HepG2 (cell line): ENCODE measurements around the gene NISCH. TPM values are rescaled to one million over a fixed set of nuclear protein-coding genes. Genes with fewer than 3 reads are reported as not detected.

Experiments used
- CREM ChIP-seq, 2 experiments: sonication (generic) in 1 of 2; formaldehyde crosslinking in 1 of 2; IDR thresholded peaks; 2 replicates each; pipeline versions ENCODE4 v1.4.0 to v1.6.1; 2016 to 2020; ENCODE audit warnings: antibody characterized with exemption in 1 of 2, mild to moderate bottlenecking in 1 of 2, missing genetic modification reagents in 1 of 2
- GLI4 ChIP-seq: sonication (generic); formaldehyde crosslinking; IDR thresholded peaks from 2 replicates; pipeline ENCODE4 v1.5.1; 2020; ENCODE audit warnings: missing genetic modification reagents, mild to moderate bottlenecking, moderate library complexity, borderline replicate concordance
- GTF3A ChIP-seq: sonication (generic); formaldehyde crosslinking; conservative IDR thresholded peaks from 2 replicates; pipeline ENCODE4 v1.4.0; 2020; ENCODE audit warnings: mild to moderate bottlenecking, missing genetic modification reagents
- IRF2 ChIP-seq: IDR thresholded peaks from 2 replicates; pipeline ENCODE4 v1.6.1; 2018; ENCODE audit warnings: missing genetic modification reagents, missing compliant biosample characterization
- ISX ChIP-seq: sonication (generic); formaldehyde crosslinking; conservative IDR thresholded peaks from 2 replicates; pipeline ENCODE4 v1.5.0; 2020; ENCODE audit warnings: missing genetic modification reagents
- KDM1A ChIP-seq: IDR thresholded peaks from 2 replicates; pipeline ENCODE4 v1.6.1; 2016; ENCODE audit warnings: missing compliant biosample characterization
- SKI ChIP-seq: fragments of 450-650 bp; IDR thresholded peaks from one replicate; pipeline ENCODE4 v1.6.1; 2018; ENCODE audit warnings: mild to moderate bottlenecking; ENCODE audit not compliant: partially characterized antibody
- TOE1 ChIP-seq: sonication (generic); formaldehyde crosslinking; IDR thresholded peaks from 2 replicates; pipeline ENCODE4 v1.4.0; 2020; ENCODE audit warnings: mild to moderate bottlenecking, missing genetic modification reagents
- ZNF775 ChIP-seq: sonication (generic); formaldehyde crosslinking; IDR thresholded peaks from 2 replicates; pipeline ENCODE4 v1.4.0; 2020; ENCODE audit warnings: missing genetic modification reagents, mild to moderate bottlenecking, moderate library complexity, borderline replicate concordance
- ZNF781 ChIP-seq: sonication (generic); formaldehyde crosslinking; IDR thresholded peaks from 2 replicates; pipeline ENCODE4 v1.5.1; 2020; ENCODE audit warnings: borderline replicate concordance, mild to moderate bottlenecking, missing genetic modification reagents; ENCODE audit errors: not compliant biosample characterization
- ZSCAN30 ChIP-seq: sonication (generic); formaldehyde crosslinking; IDR thresholded peaks from 2 replicates; pipeline ENCODE4 v1.5.0; 2020; ENCODE audit warnings: mild to moderate bottlenecking, missing genetic modification reagents
- ZSCAN31 ChIP-seq: sonication (generic); formaldehyde crosslinking; IDR thresholded peaks from 2 replicates; pipeline ENCODE4 v1.5.0; 2020; ENCODE audit warnings: low read depth, mild to moderate bottlenecking, missing genetic modification reagents
- polyA plus RNA-seq, 8 experiments: library from polyadenylated mRNA; depleted of rRNA in 3 of 8; stranded (reverse) in 7 of 8; unstranded in 1 of 8; fragments of >200 nt; fragmentation: Illumina TruSeq in 4 of 8; extraction: Trizol in 4 of 8; gene quantifications; 2 replicates each; pipeline versions ENCODE4 v1.2.1 to v1.2.3, GENCODE V29; 2011 to 2016; ENCODE audit warnings: low read depth in 4 of 8, missing spikeins in 1 of 8, mixed read lengths in 1 of 8; ENCODE audit not compliant: insufficient read depth in 1 of 8
- total RNA-seq, 5 experiments: library from RNA; depleted of rRNA; stranded (reverse); fragments of >200 nt; fragmentation: Illumina TruSeq; extraction: Trizol; gene quantifications; 2 replicates each; pipeline ENCODE4 v1.2.3, GENCODE V29; 2016; ENCODE audit warnings: low read depth in 1 of 5
- TF ChIP-seq, protein P1 (sequence below): sonication (generic); formaldehyde crosslinking; IDR thresholded peaks from 2 replicates; pipeline ENCODE4 v1.4.0; 2020; ENCODE audit warnings: mild to moderate bottlenecking, missing genetic modification reagents
- TF ChIP-seq, protein P2 (sequence below): sonication (generic); formaldehyde crosslinking; IDR thresholded peaks from 2 replicates; pipeline ENCODE4 v1.4.0; 2020; ENCODE audit warnings: missing genetic modification reagents, borderline replicate concordance
- TF ChIP-seq, protein P3 (sequence below): sonication (generic); formaldehyde crosslinking; IDR thresholded peaks from 2 replicates; pipeline ENCODE4 v1.4.0; 2020; ENCODE audit warnings: missing genetic modification reagents
- TF ChIP-seq, protein P4 (sequence below): sonication (generic); formaldehyde crosslinking; conservative IDR thresholded peaks from 2 replicates; pipeline ENCODE4 v1.4.0; 2020; ENCODE audit warnings: missing genetic modification reagents
- TF ChIP-seq, protein P5 (sequence below): sonication (generic); formaldehyde crosslinking; IDR thresholded peaks from 2 replicates; pipeline ENCODE4 v1.9.0; 2021; ENCODE audit warnings: mild to moderate bottlenecking, missing genetic modification reagents

NISCH gene
- total and polyA plus RNA-seq, 2 of the 13 experiments (the other 11 are each of a cell fraction or from before 2014, with no cell fraction given) = 27.0 to 47.6 TPM

DNA sequence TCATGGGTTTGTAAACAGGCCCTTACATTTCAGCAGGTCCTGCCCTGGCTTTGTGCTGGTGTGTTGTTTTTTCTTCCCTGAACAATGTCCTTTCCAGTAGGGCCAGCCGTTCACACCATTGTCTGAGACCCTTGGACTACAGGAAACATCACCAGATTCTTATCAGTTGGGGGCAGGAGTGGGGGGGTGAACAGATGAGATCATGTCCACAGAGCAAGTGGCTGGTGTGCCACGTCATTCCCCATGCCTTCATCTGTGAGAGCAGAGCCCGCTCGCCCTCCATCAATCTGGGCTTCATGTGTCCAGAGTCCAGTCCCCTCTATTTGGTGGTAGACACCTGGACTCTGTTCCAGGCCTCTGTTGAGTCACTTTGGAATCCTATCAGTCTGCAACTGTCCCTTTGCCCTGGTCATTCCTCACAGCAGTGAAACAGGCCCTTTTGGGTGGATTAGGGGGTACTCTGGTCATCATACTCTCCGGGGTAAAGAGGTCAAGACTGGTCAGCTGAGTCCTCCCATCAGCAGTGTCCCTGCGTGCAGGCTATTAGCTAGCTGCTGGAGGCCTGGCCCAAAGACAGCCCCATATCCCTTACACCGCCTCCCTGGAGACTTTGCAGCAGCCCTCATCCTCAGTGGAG is 25.5 kb upstream of the NISCH start (continued):
- TF ChIP-seq, protein P1, sequence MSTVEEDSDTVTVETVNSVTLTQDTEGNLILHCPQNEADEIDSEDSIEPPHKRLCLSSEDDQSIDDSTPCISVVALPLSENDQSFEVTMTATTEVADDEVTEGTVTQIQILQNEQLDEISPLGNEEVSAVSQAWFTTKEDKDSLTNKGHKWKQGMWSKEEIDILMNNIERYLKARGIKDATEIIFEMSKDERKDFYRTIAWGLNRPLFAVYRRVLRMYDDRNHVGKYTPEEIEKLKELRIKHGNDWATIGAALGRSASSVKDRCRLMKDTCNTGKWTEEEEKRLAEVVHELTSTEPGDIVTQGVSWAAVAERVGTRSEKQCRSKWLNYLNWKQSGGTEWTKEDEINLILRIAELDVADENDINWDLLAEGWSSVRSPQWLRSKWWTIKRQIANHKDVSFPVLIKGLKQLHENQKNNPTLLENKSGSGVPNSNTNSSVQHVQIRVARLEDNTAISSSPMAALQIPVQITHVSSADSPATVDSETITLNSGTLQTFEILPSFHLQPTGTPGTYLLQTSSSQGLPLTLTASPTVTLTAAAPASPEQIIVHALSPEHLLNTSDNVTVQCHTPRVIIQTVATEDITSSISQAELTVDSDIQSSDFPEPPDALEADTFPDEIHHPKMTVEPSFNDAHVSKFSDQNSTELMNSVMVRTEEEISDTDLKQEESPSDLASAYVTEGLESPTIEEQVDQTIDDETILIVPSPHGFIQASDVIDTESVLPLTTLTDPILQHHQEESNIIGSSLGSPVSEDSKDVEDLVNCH (CRISPR knock-in tag) = no peak
- TF ChIP-seq ISX (CRISPR knock-in tag) = no peak
- TF ChIP-seq IRF2 = peak; percentile 72
- TF ChIP-seq, protein P2, sequence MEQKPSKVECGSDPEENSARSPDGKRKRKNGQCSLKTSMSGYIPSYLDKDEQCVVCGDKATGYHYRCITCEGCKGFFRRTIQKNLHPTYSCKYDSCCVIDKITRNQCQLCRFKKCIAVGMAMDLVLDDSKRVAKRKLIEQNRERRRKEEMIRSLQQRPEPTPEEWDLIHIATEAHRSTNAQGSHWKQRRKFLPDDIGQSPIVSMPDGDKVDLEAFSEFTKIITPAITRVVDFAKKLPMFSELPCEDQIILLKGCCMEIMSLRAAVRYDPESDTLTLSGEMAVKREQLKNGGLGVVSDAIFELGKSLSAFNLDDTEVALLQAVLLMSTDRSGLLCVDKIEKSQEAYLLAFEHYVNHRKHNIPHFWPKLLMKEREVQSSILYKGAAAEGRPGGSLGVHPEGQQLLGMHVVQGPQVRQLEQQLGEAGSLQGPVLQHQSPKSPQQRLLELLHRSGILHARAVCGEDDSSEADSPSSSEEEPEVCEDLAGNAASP (CRISPR knock-in tag) = peak; percentile 51; the same call in 1 of the 2 replicates
- TF ChIP-seq ZSCAN31 (CRISPR knock-in tag) = no peak
- no peak for TF ChIP-seq ZNF781 (CRISPR knock-in tag)
- TF ChIP-seq GTF3A (CRISPR knock-in tag) = no peak
- no peak for TF ChIP-seq ZSCAN30 (CRISPR knock-in tag)
- TF ChIP-seq, protein P3, sequence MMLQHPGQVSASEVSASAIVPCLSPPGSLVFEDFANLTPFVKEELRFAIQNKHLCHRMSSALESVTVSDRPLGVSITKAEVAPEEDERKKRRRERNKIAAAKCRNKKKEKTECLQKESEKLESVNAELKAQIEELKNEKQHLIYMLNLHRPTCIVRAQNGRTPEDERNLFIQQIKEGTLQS (CRISPR knock-in tag) = peak; percentile 90
- peak; percentile 71; the same call in 1 of the 2 replicates for TF ChIP-seq KDM1A (CRISPR knock-in tag)
- TF ChIP-seq, protein P4, sequence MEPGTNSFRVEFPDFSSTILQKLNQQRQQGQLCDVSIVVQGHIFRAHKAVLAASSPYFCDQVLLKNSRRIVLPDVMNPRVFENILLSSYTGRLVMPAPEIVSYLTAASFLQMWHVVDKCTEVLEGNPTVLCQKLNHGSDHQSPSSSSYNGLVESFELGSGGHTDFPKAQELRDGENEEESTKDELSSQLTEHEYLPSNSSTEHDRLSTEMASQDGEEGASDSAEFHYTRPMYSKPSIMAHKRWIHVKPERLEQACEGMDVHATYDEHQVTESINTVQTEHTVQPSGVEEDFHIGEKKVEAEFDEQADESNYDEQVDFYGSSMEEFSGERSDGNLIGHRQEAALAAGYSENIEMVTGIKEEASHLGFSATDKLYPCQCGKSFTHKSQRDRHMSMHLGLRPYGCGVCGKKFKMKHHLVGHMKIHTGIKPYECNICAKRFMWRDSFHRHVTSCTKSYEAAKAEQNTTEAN (CRISPR knock-in tag) = peak; percentile 72
- TF ChIP-seq, protein P5, sequence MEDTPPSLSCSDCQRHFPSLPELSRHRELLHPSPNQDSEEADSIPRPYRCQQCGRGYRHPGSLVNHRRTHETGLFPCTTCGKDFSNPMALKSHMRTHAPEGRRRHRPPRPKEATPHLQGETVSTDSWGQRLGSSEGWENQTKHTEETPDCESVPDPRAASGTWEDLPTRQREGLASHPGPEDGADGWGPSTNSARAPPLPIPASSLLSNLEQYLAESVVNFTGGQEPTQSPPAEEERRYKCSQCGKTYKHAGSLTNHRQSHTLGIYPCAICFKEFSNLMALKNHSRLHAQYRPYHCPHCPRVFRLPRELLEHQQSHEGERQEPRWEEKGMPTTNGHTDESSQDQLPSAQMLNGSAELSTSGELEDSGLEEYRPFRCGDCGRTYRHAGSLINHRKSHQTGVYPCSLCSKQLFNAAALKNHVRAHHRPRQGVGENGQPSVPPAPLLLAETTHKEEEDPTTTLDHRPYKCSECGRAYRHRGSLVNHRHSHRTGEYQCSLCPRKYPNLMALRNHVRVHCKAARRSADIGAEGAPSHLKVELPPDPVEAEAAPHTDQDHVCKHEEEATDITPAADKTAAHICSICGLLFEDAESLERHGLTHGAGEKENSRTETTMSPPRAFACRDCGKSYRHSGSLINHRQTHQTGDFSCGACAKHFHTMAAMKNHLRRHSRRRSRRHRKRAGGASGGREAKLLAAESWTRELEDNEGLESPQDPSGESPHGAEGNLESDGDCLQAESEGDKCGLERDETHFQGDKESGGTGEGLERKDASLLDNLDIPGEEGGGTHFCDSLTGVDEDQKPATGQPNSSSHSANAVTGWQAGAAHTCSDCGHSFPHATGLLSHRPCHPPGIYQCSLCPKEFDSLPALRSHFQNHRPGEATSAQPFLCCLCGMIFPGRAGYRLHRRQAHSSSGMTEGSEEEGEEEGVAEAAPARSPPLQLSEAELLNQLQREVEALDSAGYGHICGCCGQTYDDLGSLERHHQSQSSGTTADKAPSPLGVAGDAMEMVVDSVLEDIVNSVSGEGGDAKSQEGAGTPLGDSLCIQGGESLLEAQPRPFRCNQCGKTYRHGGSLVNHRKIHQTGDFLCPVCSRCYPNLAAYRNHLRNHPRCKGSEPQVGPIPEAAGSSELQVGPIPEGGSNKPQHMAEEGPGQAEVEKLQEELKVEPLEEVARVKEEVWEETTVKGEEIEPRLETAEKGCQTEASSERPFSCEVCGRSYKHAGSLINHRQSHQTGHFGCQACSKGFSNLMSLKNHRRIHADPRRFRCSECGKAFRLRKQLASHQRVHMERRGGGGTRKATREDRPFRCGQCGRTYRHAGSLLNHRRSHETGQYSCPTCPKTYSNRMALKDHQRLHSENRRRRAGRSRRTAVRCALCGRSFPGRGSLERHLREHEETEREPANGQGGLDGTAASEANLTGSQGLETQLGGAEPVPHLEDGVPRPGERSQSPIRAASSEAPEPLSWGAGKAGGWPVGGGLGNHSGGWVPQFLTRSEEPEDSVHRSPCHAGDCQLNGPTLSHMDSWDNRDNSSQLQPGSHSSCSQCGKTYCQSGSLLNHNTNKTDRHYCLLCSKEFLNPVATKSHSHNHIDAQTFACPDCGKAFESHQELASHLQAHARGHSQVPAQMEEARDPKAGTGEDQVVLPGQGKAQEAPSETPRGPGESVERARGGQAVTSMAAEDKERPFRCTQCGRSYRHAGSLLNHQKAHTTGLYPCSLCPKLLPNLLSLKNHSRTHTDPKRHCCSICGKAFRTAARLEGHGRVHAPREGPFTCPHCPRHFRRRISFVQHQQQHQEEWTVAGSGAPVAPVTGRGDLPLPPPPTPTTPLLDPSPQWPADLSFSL (CRISPR knock-in tag) = no peak
- TF ChIP-seq CREM (IDR thresholded peaks at IDR 0.05) = peak; percentile 90
- TF ChIP-seq CREM (CRISPR knock-in tag; IDR thresholded peaks at IDR 0.05) = no peak
- TF ChIP-seq SKI = peak; percentile 90
- no peak for TF ChIP-seq GLI4
- TF ChIP-seq TOE1 (CRISPR knock-in tag) = no peak
- TF ChIP-seq ZNF775 (CRISPR knock-in tag) = peak; percentile 38; the same call in 1 of the 2 replicates
